Smooth muscle cell of the brain vasculature (primary cell): ENCODE results near the gene C2CD4D.
"Not testable (repeated sequence)": the region's sequence is repeated elsewhere in the genome, so short reads cannot be mapped to it uniquely, and the experiment has no call there.

ENCODE experiments used
- DNase-seq: peaks from one replicate; pipeline ENCODE4 v3.0.0-alpha.2; 2012; ENCODE audit warnings: low read depth, low spot score

Gene C2CD4D

GRCh38 chr1:151858886-151859665, 19.5 kb upstream of the C2CD4D start:
- no peak for DNase-seq

- DNase-seq = no peak
Measured at GRCh38 chr1:151858030-151858746, 18.6 kb upstream of the C2CD4D start.

DNA sequence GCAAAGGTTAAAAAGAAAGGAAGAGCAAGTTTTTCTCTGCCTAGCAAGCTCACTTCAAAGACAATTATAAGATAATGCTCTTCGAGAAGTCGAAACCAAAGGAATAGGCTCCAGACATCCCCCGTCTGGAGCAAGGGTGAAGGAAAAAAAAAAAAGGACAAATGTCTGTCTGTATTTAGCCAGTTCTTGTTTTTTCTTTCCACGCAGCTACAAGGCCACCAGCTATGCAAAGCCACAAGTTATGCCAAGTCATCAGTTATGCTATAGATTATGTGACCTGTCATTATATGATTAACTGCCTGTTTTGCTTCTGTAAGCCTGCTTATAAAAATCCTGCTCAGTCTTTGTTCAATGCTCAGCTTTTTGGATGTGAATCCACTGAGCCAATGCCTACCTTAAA, 16.3 kb upstream of the C2CD4D start:
- no peak for DNase-seq

GRCh38 chr1:151855516-151855915, 15.9 kb upstream of the C2CD4D start:
- not testable (repeated sequence) for DNase-seq

DNA sequence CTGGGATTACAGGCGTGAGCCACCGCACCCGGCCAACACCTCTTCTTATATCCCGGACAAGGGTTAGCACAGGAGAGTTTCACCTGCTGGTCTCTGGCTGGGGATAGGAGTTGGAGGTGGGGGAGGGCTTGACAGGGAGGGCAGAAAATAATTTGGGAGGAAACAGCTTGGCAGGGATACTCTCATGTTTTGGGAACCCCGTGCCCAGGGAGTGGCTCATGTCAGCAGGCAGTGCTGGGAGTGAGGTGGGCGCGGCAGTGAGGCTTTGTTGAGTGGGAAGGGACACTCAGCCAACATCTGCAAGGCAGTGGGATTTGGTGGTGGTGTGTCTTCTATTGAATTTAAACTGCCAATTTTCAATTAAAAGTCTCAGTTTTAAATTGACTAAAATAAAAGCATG, 15.0 kb upstream of the C2CD4D start:
- DNase-seq = no peak

- DNase-seq = no peak
Measured at GRCh38 chr1:151853411-151853943, 13.9 kb upstream of the C2CD4D start, which contains the start of gene THEM5. TSS of gene THEM5 (minus strand) at chr1:151853712. CDS start at chr1:151853565, 147 bp downstream.

DNA sequence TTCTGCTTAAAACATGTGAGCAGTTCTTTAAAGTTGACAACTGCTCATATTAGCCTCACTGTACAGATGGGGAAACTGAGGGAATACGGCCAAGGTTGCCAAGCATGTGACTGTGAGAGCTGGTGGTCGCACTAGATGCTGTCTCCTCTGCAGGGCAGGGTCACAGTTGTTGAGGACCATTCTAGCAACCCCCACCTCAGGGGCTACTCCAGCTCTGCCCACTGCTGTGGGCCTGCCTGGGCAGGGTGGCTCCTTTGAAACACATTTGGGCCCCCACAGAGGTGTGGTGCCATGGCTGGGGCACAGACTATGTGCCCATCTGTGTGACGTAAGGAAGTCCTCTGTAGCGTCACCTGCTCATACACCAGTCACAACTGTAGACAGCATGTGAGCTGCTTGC, 13.1 kb upstream of the C2CD4D start:
- no peak for DNase-seq

DNA sequence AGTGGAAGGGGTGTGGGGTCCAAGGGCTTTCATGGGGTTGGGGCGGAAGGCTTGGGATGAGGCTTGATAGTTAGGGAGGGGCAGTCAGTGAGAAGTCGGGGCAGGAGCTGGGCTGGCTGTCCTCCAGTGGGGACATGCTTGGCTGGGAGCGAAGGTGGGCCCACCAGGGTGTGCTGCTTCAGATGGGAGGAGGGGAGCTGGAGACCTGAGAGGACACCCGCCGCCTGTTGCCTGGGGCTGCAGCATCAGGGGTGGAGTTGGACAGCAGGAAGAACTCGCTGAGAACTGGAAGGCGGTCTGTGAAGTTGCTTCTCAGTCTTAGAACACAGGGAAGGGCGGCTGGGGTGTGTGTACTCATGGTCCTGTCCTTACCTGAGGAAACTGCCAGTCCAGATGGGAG, 12.3 kb upstream of the C2CD4D start:
- DNase-seq = no peak

DNA sequence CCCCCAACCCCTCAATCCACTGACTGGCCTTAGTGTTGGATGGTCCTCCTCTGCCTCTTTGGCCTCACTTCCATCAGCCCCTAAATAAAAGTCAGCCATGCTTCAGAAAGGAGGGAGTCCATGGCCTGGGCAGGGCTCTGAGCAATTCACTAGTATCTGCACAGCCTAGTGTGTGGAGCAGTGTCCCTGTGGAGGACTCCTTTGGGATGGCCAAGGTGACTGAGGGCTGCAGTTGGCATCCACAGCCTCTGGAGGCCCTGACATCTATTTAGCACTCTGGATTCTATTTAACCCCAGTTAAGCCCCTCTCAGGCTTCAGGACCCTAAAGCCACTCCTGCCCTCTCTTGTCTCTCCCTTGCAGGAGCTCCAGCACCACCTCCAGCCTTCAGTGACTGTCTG, 10.3 kb upstream of the C2CD4D start:
- no peak for DNase-seq

GRCh38 chr1:151849126-151849525, 9.5 kb upstream of the C2CD4D start:
- no peak for DNase-seq

DNA sequence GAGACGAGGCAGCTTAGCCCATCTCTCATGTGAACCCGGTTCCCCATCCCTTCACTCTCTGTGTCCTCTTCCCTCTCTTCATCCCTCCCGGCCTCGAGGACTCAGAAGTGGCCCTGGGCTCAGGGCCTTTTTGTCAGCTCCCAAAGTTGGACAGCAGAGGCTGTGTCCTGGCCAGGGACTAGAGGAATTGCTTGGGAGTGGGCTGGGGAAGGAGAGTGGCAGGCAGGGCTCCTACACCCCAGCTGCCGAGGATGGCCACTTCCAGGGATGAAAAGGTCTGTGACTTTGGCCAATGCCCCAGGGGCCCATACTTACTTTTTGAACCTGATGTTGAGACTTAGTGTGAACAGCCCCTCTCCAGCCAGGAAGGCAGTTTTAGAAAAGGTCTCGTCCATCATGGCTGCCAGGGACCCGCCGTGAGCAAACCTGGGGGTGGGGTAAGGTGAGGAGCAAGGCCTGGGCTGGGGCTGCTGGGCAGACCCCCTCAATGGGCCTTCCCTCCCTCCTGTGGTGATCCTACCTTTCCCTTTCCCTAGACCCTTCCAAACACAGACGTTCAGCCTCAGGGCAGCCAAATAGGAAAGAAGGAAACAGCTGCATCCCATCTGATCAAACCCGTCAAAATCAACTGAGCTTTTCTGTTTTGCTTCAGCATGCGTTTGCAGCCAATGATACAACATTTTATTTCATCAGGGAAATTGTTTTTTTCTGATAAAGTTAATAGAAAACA, 8.4 kb upstream of the C2CD4D start:
- DNase-seq = no peak

- DNase-seq = no peak
Measured at GRCh38 chr1:151846686-151847237, 7.1 kb upstream of the C2CD4D start.

DNA sequence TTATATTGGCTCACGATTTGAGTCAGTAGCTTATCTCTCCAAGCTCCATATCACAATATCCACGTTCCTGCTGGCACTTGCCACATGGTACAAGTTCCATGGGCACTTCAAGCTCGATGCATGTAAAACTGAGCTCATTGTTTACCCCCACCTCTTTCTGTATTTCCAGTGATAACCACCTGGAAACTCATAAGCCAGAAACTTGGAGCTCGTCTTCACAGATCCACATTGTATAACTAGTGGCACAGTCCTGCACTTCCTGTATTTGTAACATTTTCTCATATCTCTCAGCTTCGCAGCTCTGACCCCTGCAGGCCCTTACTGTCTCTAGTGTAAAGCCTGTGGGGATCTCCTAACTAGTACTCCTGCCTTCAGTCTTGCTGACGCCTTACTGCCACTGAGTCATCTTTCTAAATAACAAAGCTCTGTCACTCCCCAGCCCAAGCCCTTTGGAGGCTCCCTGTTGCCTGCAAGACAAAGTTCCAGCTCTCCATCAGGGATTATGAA, 6.5 kb upstream of the C2CD4D start:
- DNase-seq = no peak

GRCh38 chr1:151843398-151843797, 3.8 kb upstream of the C2CD4D start:
- no peak for DNase-seq

- peak; percentile 17 for DNase-seq
Measured at GRCh38 chr1:151841141-151841540, 1.5 kb upstream of the C2CD4D start.

DNA sequence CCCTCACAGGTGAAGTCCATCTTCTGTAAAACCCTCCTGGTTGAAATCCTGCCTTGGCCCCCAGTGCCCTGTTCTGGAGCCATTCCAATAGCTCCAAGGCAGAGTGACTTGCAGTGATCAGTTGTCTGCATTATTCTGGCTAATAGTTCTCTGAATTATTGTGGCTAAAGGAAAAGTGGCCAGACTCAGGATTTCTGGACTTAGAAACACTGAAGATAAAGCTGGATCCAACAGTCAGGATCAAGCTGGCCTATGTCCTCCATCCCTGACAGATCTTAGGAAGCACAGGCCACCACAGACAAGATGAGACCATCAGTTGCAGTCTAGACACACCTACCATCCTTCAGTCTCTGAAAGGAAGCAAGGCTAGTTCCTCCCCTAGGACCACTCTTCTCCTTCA, 801 bp upstream of the C2CD4D start:
- DNase-seq = no peak

GRCh38 chr1:151839082-151839412, 573 bp downstream of the C2CD4D start:
- no peak for DNase-seq

- no peak for DNase-seq
Measured at GRCh38 chr1:151838222-151839081, 1.2 kb downstream of the C2CD4D start.

- DNase-seq = no peak
Measured at GRCh38 chr1:151837884-151838221, 1.8 kb downstream of the C2CD4D start.

- DNase-seq = no peak
Measured at GRCh38 chr1:151837197-151837596, 2.4 kb downstream of the C2CD4D start.

GRCh38 chr1:151835596-151835995, 4.0 kb downstream of the C2CD4D start:
- DNase-seq = no peak
